D721Med (cell line): Measurements from ENCODE around the gene PRR33.

ENCODE experiments used
- DNase-seq: peaks from one replicate; pipeline ENCODE4 v3.0.0; 2011; ENCODE audit warnings: low spot score; ENCODE audit not compliant: insufficient read length
- FAIRE-seq: peaks from 2 replicates; lab custom pipeline; 2011; peaks lifted over from hg19 to GRCh38; lab: Jason Lieb, UNC
- TF ChIP-seq, protein P1 (sequence below): IDR thresholded peaks from 2 replicates; pipeline ENCODE4 v1.5.1; 2012; ENCODE audit warnings: mild to moderate bottlenecking, control low read depth; ENCODE audit not compliant: insufficient read depth; ENCODE audit errors: missing control alignments

The PRR33 gene

GRCh38 chr11:1868636-1869291 is 22.9 kb downstream of the PRR33 start:
- TF ChIP-seq, protein P1, sequence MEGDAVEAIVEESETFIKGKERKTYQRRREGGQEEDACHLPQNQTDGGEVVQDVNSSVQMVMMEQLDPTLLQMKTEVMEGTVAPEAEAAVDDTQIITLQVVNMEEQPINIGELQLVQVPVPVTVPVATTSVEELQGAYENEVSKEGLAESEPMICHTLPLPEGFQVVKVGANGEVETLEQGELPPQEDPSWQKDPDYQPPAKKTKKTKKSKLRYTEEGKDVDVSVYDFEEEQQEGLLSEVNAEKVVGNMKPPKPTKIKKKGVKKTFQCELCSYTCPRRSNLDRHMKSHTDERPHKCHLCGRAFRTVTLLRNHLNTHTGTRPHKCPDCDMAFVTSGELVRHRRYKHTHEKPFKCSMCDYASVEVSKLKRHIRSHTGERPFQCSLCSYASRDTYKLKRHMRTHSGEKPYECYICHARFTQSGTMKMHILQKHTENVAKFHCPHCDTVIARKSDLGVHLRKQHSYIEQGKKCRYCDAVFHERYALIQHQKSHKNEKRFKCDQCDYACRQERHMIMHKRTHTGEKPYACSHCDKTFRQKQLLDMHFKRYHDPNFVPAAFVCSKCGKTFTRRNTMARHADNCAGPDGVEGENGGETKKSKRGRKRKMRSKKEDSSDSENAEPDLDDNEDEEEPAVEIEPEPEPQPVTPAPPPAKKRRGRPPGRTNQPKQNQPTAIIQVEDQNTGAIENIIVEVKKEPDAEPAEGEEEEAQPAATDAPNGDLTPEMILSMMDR = no peak
- DNase-seq = no peak
- no peak for FAIRE-seq

GRCh38 chr11:1868056-1868635 is 23.5 kb downstream of the PRR33 start:
- TF ChIP-seq, protein P1 = no peak
- DNase-seq (no peak), FAIRE-seq (no peak)

GRCh38 chr11:1867381-1867780 is 24.3 kb downstream of the PRR33 start:
- TF ChIP-seq, protein P1 = no peak
- no peak for DNase-seq
- no peak for FAIRE-seq

GRCh38 chr11:1866776-1867175 is 24.9 kb downstream of the PRR33 start:
- DNase-seq (no peak), FAIRE-seq (no peak)
- TF ChIP-seq, protein P1 = no peak

- FAIRE-seq (no peak), DNase-seq (no peak)
- TF ChIP-seq, protein P1 = no peak
Measured at GRCh38 chr11:1866226-1866625, 25.5 kb downstream of the PRR33 start.

- TF ChIP-seq, protein P1 = no peak
- DNase-seq (no peak), FAIRE-seq (no peak)
Measured at GRCh38 chr11:1864831-1865665, 26.6 kb downstream of the PRR33 start.
